Spleen (tissue), 11 donors: Measurements from ENCODE around the gene CENPS. TPM values are rescaled to one million over a fixed set of nuclear protein-coding genes. Genes with fewer than 3 reads are reported as not detected.
A peak's percentile ranks its signal among the peaks of the same experiment; 100 is the strongest.
"Not testable (repeated sequence)": the region's sequence is repeated elsewhere in the genome, so short reads cannot be mapped to it uniquely, and the experiment has no call there.

Experiments used
- DNase-seq: peaks from one replicate; pipeline ENCODE4 v3.0.0-alpha.2; 2020
- H3K27ac ChIP-seq, 8 donors: fragments of 200-600 bp; sonication (generic) in 7 of 8; 1 replicate in 4 of 8; 2 replicates in 4 of 8; pipeline versions ENCODE4 v1.5.0 to v1.8.0; 2016 to 2021; ENCODE audit warnings: inconsistent platforms in 4 of 8, mild to moderate bottlenecking in 4 of 8, moderate library complexity in 1 of 8
- H3K27me3 ChIP-seq, 7 donors: fragments of 200-600 bp; sonication (generic) in 6 of 7; replicated peaks in 1 of 7; 1 replicate in 4 of 7; 2 replicates in 3 of 7; pipeline versions ENCODE4 v1.5.0 to v1.8.0; 2016 to 2021; ENCODE audit warnings: inconsistent platforms in 3 of 7, mild to moderate bottlenecking in 1 of 7
- H3K36me3 ChIP-seq, 6 donors: fragments of 200-600 bp; sonication (generic) in 5 of 6; 1 replicate in 4 of 6; 2 replicates in 2 of 6; pipeline versions ENCODE4 v1.5.0 to v1.8.0; 2016 to 2021; ENCODE audit warnings: inconsistent platforms in 2 of 6
- H3K4me1 ChIP-seq, 6 donors: fragments of 200-600 bp; sonication (generic) in 5 of 6; 1 replicate in 3 of 6; 2 replicates in 3 of 6; pipeline versions ENCODE4 v1.5.0 to v1.8.0; 2016 to 2021; ENCODE audit warnings: inconsistent platforms in 3 of 6
- H3K4me3 ChIP-seq, 8 donors: fragments of 200-600 bp; sonication (generic) in 7 of 8; 1 replicate in 4 of 8; 2 replicates in 4 of 8; pipeline versions ENCODE4 v1.5.0 to v1.8.0; 2016 to 2021; ENCODE audit warnings: inconsistent platforms in 4 of 8, mild to moderate bottlenecking in 4 of 8, moderate library complexity in 2 of 8
- H3K9me3 ChIP-seq, 8 donors: fragments of 200-600 bp; sonication (generic) in 7 of 8; 1 replicate in 4 of 8; 2 replicates in 4 of 8; pipeline versions ENCODE4 v1.5.0 to v1.8.0; 2016 to 2021; ENCODE audit warnings: inconsistent platforms in 4 of 8
- CTCF ChIP-seq, 11 experiments: fragments of 200-600 bp in 7 of 11; fragments of 450-650 bp in 4 of 11; sonication (generic) in 4 of 11; IDR thresholded peaks in 8 of 11; conservative IDR thresholded peaks in 3 of 11; 1 replicate in 7 of 11; 2 replicates in 4 of 11; pipeline versions ENCODE4 v1.4.0 to v1.8.0; 2016 to 2021; ENCODE audit warnings: antibody characterized with exemption in 11 of 11, inconsistent platforms in 4 of 11, mild to moderate bottlenecking in 1 of 11
- POLR2A ChIP-seq, 3 donors: fragments of 450-650 bp; IDR thresholded peaks; one replicate each; pipeline ENCODE4 v1.5.1; 2017; ENCODE audit warnings: antibody characterized with exemption in 3 of 3, mild to moderate bottlenecking in 1 of 3
- POLR2AphosphoS5 ChIP-seq, 3 donors: sonication (generic); formaldehyde crosslinking; IDR thresholded peaks; one replicate each; pipeline ENCODE4 v1.5.1; 2017; ENCODE audit warnings: antibody characterized with exemption in 3 of 3
- WGBS, 5 donors: extraction: QIAGEN DNeasy Blood & Tissue Kit in 3 of 5; methylation state at CpG; one replicate each; pipeline versions ENCODE4 v1.1.5 to v1.1.7; 2013 to 2018; 5-methylcytosine and 5-hydroxymethylcytosine counted together
- intact Hi-C: fragments of 100-400 bp; cut with DNase I; formaldehyde crosslinking; loops from one replicate; pipeline ENCODE4 v1.15.0; 2023; ENCODE audit warnings: low total_unique reads
- polyA plus RNA-seq, 3 donors: library from polyadenylated mRNA; stranded (reverse); fragments of 200-250 nt; gene quantifications; one replicate each; pipeline ENCODE4 v1.2.1, GENCODE V29; 2013
- total RNA-seq, 7 donors: library from RNA; depleted of rRNA in 3 of 7; stranded (reverse); fragments of >200 nt in 3 of 7; fragmentation: NEBNext Ultra II Directional in 4 of 7; extraction: Animal tissue kit (Norgen Biotek cat#: 25700) in 4 of 7; gene quantifications; one replicate each; pipeline versions ENCODE4 v1.1.0 to v1.2.1, GENCODE V29; 2016 to 2021
- donor health status: healthy with polysubstance abuse.
- donor health status: DM: no; HTN: no; CAD: no; lungs with moderate emphysema.
- donor health status: DM: no; HTN: no; CAD: no.
- donor health status: Bipolar disorder and iron deficiency.
- donor health status: healthy.
- donor health status: DM: no; HTN: no; CAD: no.
- donor health status: DM: yes; HTN: yes; CAD: no.

The CENPS gene
- total and polyA plus RNA-seq, 10 donors, result 2.1 to 13.5 (median 7.5) TPM

GRCh38 chr1:10451287-10451686, 21.1 kb downstream of the CENPS start:
- Histone ChIP-seq H3K27me3 (no peaks in the 10 kb centered on the region), H3K4me3 (peak overlapping the region in 1 of 8 donors; percentile 0), H3K9me3 (peaks cover 0 to 6% (median 0%) of the 10 kb centered on the region in 8 donors), H3K36me3 (no peaks in the 10 kb centered on the region), H3K4me1 (peaks cover 0 to 12% (median 4%) of the 10 kb centered on the region in 6 donors), H3K27ac (no peak overlapping the region)
- intact Hi-C loops, result no loop called here
- WGBS, 5 donors, result 8 to 16% (median 10%) methylated on average over 10 of the region's 10 CpGs
- TF ChIP-seq POLR2A (IDR thresholded peaks at IDR 0.05), result no peak
- TF ChIP-seq POLR2AphosphoS5 (IDR thresholded peaks at IDR 0.05), result peak in 2 of 3 donors; percentile 32 to 33
- DNase-seq, result no peak

GRCh38 chr1:10456048-10456447, 25.8 kb downstream of the CENPS start:
- intact Hi-C loops, result no loop called here
- 83 to 92% (median 88%) methylated on average over 5 of the region's 5 CpGs for WGBS, 5 donors
- TF ChIP-seq CTCF (IDR thresholded peaks at IDR 0.05 in 8 of 11, conservative IDR thresholded peaks at IDR 0.05 in 3 of 11) (no peak), POLR2AphosphoS5 (IDR thresholded peaks at IDR 0.05) (no peak), POLR2A (IDR thresholded peaks at IDR 0.05) (no peak)

GRCh38 chr1:10456661-10457060, 26.4 kb downstream of the CENPS start:
- no peak for TF ChIP-seq POLR2AphosphoS5 (IDR thresholded peaks at IDR 0.05)
- no peak for TF ChIP-seq CTCF (IDR thresholded peaks at IDR 0.05 in 8 of 11, conservative IDR thresholded peaks at IDR 0.05 in 3 of 11)
- no peak for TF ChIP-seq POLR2A (IDR thresholded peaks at IDR 0.05)
- Histone ChIP-seq H3K27ac (peak overlapping the region in 3 of 8 donors; percentile 67 to 77 (median 68)), H3K36me3 (peaks cover 0 to 33% (median 9%) of the 10 kb centered on the region in 6 donors), H3K9me3 (peaks cover 0 to 6% (median 0%) of the 10 kb centered on the region in 8 donors), H3K4me3 (no peak overlapping the region), H3K4me1 (peaks cover 0 to 25% (median 9%) of the 10 kb centered on the region in 6 donors), H3K27me3 (no peaks in the 10 kb centered on the region)
- intact Hi-C loops, result no loop called here
- no peak for DNase-seq
- 80 to 90% (median 84%) methylated on average over 7 of the region's 7 CpGs for WGBS, 5 donors

More at GRCh38 chr1:10456048-10456447, 25.8 kb downstream of the CENPS start:
- peaks cover 0 to 27% (median 3%) of the 10 kb centered on the region in 6 donors for H3K36me3 ChIP-seq
- DNase-seq, result no peak
- peaks cover 0 to 31% (median 12%) of the 10 kb centered on the region in 6 donors for H3K4me1 ChIP-seq
- no peaks in the 10 kb centered on the region for H3K27me3 ChIP-seq
- H3K27ac ChIP-seq, result no peak overlapping the region
- H3K9me3 ChIP-seq, result peaks cover 0 to 6% (median 0%) of the 10 kb centered on the region in 8 donors
- no peak overlapping the region for H3K4me3 ChIP-seq

- H3K27me3 ChIP-seq, DNase-seq, H3K9me3 ChIP-seq, intact Hi-C loops: not testable (repeated sequence)
- Histone ChIP-seq H3K27ac (peak overlapping the region in 7 of 8 donors; percentile 29 to 77 (median 67)), H3K4me3 (peak overlapping the region in 1 of 8 donors; percentile 27), H3K36me3 (peaks cover 0 to 41% (median 17%) of the 10 kb centered on the region in 6 donors), H3K4me1 (peaks cover 0 to 22% (median 9%) of the 10 kb centered on the region in 6 donors)
- 63 to 69% (median 66%) methylated on average over 7 of the region's 7 CpGs for WGBS, 5 donors
Measured at GRCh38 chr1:10457462-10457861, 27.2 kb downstream of the CENPS start.

- TF ChIP-seq CTCF (IDR thresholded peaks at IDR 0.05 in 8 of 11, conservative IDR thresholded peaks at IDR 0.05 in 3 of 11) (no peak), POLR2A (IDR thresholded peaks at IDR 0.05) (no peak), POLR2AphosphoS5 (IDR thresholded peaks at IDR 0.05) (peak in 1 of 3 donors; percentile 24)
- intact Hi-C loops, result no loop called here
- Histone ChIP-seq H3K27me3 (no peaks in the 10 kb centered on the region), H3K36me3 (peaks cover 0 to 45% (median 21%) of the 10 kb centered on the region in 6 donors), H3K9me3 (peaks cover 0 to 6% (median 0%) of the 10 kb centered on the region in 8 donors), H3K4me1 (peaks cover 0 to 22% (median 9%) of the 10 kb centered on the region in 6 donors), H3K27ac (peak overlapping the region in 7 of 8 donors; percentile 29 to 77 (median 67)), H3K4me3 (peak overlapping the region in 1 of 8 donors; percentile 27)
- no peak for DNase-seq
- 62 to 83% (median 67%) methylated on average over 9 of the region's 9 CpGs for WGBS, 5 donors
Measured at GRCh38 chr1:10457875-10458274, 27.6 kb downstream of the CENPS start.
